Measurements from ENCODE around the gene NOA1.
A peak's percentile ranks its signal among the peaks of the same experiment; 100 is the strongest.

The NOA1 gene

DNA sequence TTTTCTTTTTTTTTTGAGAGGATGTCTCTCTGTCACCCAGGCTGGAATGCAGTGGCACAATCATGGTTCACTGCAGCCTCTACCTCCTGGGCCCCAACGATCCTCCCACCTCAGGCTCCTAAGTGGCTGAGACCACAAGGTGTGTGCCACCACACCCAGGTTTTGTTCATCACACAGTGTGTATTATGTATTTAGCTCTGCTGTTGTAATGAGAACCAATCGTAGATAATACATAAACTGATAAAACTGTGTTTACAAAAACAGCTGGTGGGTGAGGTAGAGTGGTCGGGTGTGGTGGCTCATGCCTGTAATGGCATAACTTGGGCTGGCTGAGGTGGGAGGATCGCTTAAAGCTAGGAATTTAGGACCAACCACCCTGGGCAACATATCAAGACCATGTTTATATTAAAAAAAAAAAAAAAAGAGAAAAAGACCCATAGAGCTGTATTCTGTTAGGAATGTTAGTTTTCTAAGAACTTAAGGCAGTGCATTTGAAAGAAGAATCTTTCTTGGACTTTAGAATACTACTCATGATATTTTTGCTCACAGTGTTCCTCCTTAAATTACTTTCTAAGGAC lies 36.2 kb upstream of the NOA1 start:
- Histone ChIP-seq H3K36me3 (ENCODE audit: control insufficient read depth in 1 of 2, insufficient read depth in 2 of 2, low read length in 2 of 2) (peaks cover 29 to 43% of the 10 kb centered on the region in 2 experiments), H3K79me2 (ENCODE audit: control insufficient read depth, insufficient read depth, low read length, poor library complexity) (no peaks in the 10 kb centered on the region), H3K4me2 (ENCODE audit: low read length) (no peak overlapping the region), H2BK12ac (ENCODE audit: low read length) (no peak overlapping the region), H3K4me3 (ENCODE audit: low read depth, low read length) (no peak overlapping the region), H2BK120ac (ENCODE audit: insufficient read depth, low read length, poor library complexity) (no peak overlapping the region), H4K91ac (ENCODE audit: low read depth, low read length) (no peak overlapping the region), H3K9me3 (ENCODE audit: insufficient read depth, low read depth, low read length) (no peaks in the 10 kb centered on the region), H3K14ac (ENCODE audit: low read length) (no peak overlapping the region), H3K27ac (ENCODE audit: low read depth, low read length) (no peak overlapping the region), H2AK5ac (ENCODE audit: low read length) (no peak overlapping the region), H4K12ac (ENCODE audit: low read depth, low read length) (no peak overlapping the region), H4K8ac (ENCODE audit: low read depth, low read length) (no peak overlapping the region), H2AFZ (ENCODE audit: insufficient read depth, low read length, poor library complexity) (no peak overlapping the region), H3K18ac (ENCODE audit: low read length) (no peak overlapping the region), H2BK5ac (ENCODE audit: low read depth, low read length, poor library complexity) (no peak overlapping the region), H3K4me1 (ENCODE audit: control insufficient read depth in 1 of 2, insufficient read depth in 2 of 2, low read length in 2 of 2) (no peaks in the 10 kb centered on the region), H3K27me3 (ENCODE audit: insufficient read depth, low read length) (no peaks in the 10 kb centered on the region), H3K4ac (ENCODE audit: low read depth, low read length) (no peak overlapping the region), H3K9ac (ENCODE audit: low read length) (no peak overlapping the region), H3K79me1 (ENCODE audit: low read length) (no peaks in the 10 kb centered on the region), H3K23ac (ENCODE audit: low read length) (no peak overlapping the region)
- no CpG with 5 or more reads among the region's 4 CpGs for WGBS (ENCODE audit: extremely low coverage, insufficient coverage, insufficient read length)
- DNase-seq: no peak

- no peak overlapping the region for H4K12ac ChIP-seq (ENCODE audit: low read depth, low read length)
- no peak overlapping the region for H3K9ac ChIP-seq (ENCODE audit: low read length)
- H3K23ac ChIP-seq (ENCODE audit: low read length): no peak overlapping the region
- H2AFZ ChIP-seq (ENCODE audit: insufficient read depth, low read length, poor library complexity): no peak overlapping the region
- H3K4me1 ChIP-seq (ENCODE audit: control insufficient read depth in 1 of 2, insufficient read depth in 2 of 2, low read length in 2 of 2): no peaks in the 10 kb centered on the region
- H3K14ac ChIP-seq (ENCODE audit: low read length): no peak overlapping the region
- no CpG with 5 or more reads among the region's 1 CpG for WGBS (ENCODE audit: extremely low coverage, insufficient coverage, insufficient read length)
- peaks cover 41 to 44% of the 10 kb centered on the region in 2 experiments for H3K36me3 ChIP-seq (ENCODE audit: control insufficient read depth in 1 of 2, insufficient read depth in 2 of 2, low read length in 2 of 2)
- H3K79me2 ChIP-seq (ENCODE audit: control insufficient read depth, insufficient read depth, low read length, poor library complexity): no peaks in the 10 kb centered on the region
- H2AK5ac ChIP-seq (ENCODE audit: low read length): no peak overlapping the region
- H4K91ac ChIP-seq (ENCODE audit: low read depth, low read length): no peak overlapping the region
- H3K27me3 ChIP-seq (ENCODE audit: insufficient read depth, low read length): no peaks in the 10 kb centered on the region
- no peak overlapping the region for H3K18ac ChIP-seq (ENCODE audit: low read length)
- H3K79me1 ChIP-seq (ENCODE audit: low read length): no peaks in the 10 kb centered on the region
- no peak overlapping the region for H3K27ac ChIP-seq (ENCODE audit: low read depth, low read length)
- DNase-seq: no peak
- H3K4me2 ChIP-seq (ENCODE audit: low read length): no peak overlapping the region
- no peaks in the 10 kb centered on the region for H3K9me3 ChIP-seq (ENCODE audit: insufficient read depth, low read depth, low read length)
- no peak overlapping the region for H4K8ac ChIP-seq (ENCODE audit: low read depth, low read length)
- H2BK120ac ChIP-seq (ENCODE audit: insufficient read depth, low read length, poor library complexity): no peak overlapping the region
- H3K4me3 ChIP-seq (ENCODE audit: low read depth, low read length): no peak overlapping the region
- H3K4ac ChIP-seq (ENCODE audit: low read depth, low read length): no peak overlapping the region
- no peak overlapping the region for H2BK5ac ChIP-seq (ENCODE audit: low read depth, low read length, poor library complexity)
- H2BK12ac ChIP-seq (ENCODE audit: low read length): no peak overlapping the region
Measured at GRCh38 chr4:56999751-57000150, 22.3 kb upstream of the NOA1 start.

GRCh38 chr4:56995525-56995924 lies 18.1 kb upstream of the NOA1 start:
- Histone ChIP-seq H3K4me3 (ENCODE audit: low read depth, low read length) (no peak overlapping the region), H3K23ac (ENCODE audit: low read length) (no peak overlapping the region), H3K9ac (ENCODE audit: low read length) (no peak overlapping the region), H2BK5ac (ENCODE audit: low read depth, low read length, poor library complexity) (no peak overlapping the region), H2AFZ (ENCODE audit: insufficient read depth, low read length, poor library complexity) (no peak overlapping the region), H3K4ac (ENCODE audit: low read depth, low read length) (no peak overlapping the region), H3K79me1 (ENCODE audit: low read length) (no peaks in the 10 kb centered on the region), H3K27ac (ENCODE audit: low read depth, low read length) (no peak overlapping the region), H4K8ac (ENCODE audit: low read depth, low read length) (no peak overlapping the region), H3K79me2 (ENCODE audit: control insufficient read depth, insufficient read depth, low read length, poor library complexity) (no peaks in the 10 kb centered on the region), H3K36me3 (ENCODE audit: control insufficient read depth in 1 of 2, insufficient read depth in 2 of 2, low read length in 2 of 2) (peaks cover 24 to 32% of the 10 kb centered on the region in 2 experiments), H4K91ac (ENCODE audit: low read depth, low read length) (no peak overlapping the region), H4K12ac (ENCODE audit: low read depth, low read length) (no peak overlapping the region), H2AK5ac (ENCODE audit: low read length) (no peak overlapping the region), H3K9me3 (ENCODE audit: insufficient read depth, low read depth, low read length) (no peaks in the 10 kb centered on the region), H2BK120ac (ENCODE audit: insufficient read depth, low read length, poor library complexity) (no peak overlapping the region), H3K14ac (ENCODE audit: low read length) (no peak overlapping the region), H3K4me1 (ENCODE audit: control insufficient read depth in 1 of 2, insufficient read depth in 2 of 2, low read length in 2 of 2) (no peaks in the 10 kb centered on the region), H3K27me3 (ENCODE audit: insufficient read depth, low read length) (no peaks in the 10 kb centered on the region), H3K18ac (ENCODE audit: low read length) (no peak overlapping the region), H2BK12ac (ENCODE audit: low read length) (no peak overlapping the region), H3K4me2 (ENCODE audit: low read length) (no peak overlapping the region)
- DNase-seq: no peak
- no CpG with 5 or more reads among the region's 7 CpGs for WGBS (ENCODE audit: extremely low coverage, insufficient coverage, insufficient read length)

- no peaks in the 10 kb centered on the region for H3K79me1 ChIP-seq (ENCODE audit: low read length)
- H3K4ac ChIP-seq (ENCODE audit: low read depth, low read length): no peak overlapping the region
- H3K36me3 ChIP-seq (ENCODE audit: control insufficient read depth in 1 of 2, insufficient read depth in 2 of 2, low read length in 2 of 2): peaks cover 11 to 32% of the 10 kb centered on the region in 2 experiments
- no peak overlapping the region for H2BK5ac ChIP-seq (ENCODE audit: low read depth, low read length, poor library complexity)
- DNase-seq: peak in 1 of 2 donors; percentile 12
- no peak overlapping the region for H2AFZ ChIP-seq (ENCODE audit: insufficient read depth, low read length, poor library complexity)
- H2AK5ac ChIP-seq (ENCODE audit: low read length): no peak overlapping the region
- no peak overlapping the region for H2BK120ac ChIP-seq (ENCODE audit: insufficient read depth, low read length, poor library complexity)
- no CpG with 5 or more reads among the region's 6 CpGs for WGBS (ENCODE audit: extremely low coverage, insufficient coverage, insufficient read length)
- no peaks in the 10 kb centered on the region for H3K4me1 ChIP-seq (ENCODE audit: control insufficient read depth in 1 of 2, insufficient read depth in 2 of 2, low read length in 2 of 2)
- H3K4me2 ChIP-seq (ENCODE audit: low read length): no peak overlapping the region
- H4K91ac ChIP-seq (ENCODE audit: low read depth, low read length): no peak overlapping the region
- H3K9me3 ChIP-seq (ENCODE audit: insufficient read depth, low read depth, low read length): peaks cover 1% of the 10 kb centered on the region
- no peak overlapping the region for H3K27ac ChIP-seq (ENCODE audit: low read depth, low read length)
- no peak overlapping the region for H3K23ac ChIP-seq (ENCODE audit: low read length)
- H4K8ac ChIP-seq (ENCODE audit: low read depth, low read length): no peak overlapping the region
- H3K14ac ChIP-seq (ENCODE audit: low read length): no peak overlapping the region
- no peak overlapping the region for H3K9ac ChIP-seq (ENCODE audit: low read length)
- no peaks in the 10 kb centered on the region for H3K27me3 ChIP-seq (ENCODE audit: insufficient read depth, low read length)
- H3K79me2 ChIP-seq (ENCODE audit: control insufficient read depth, insufficient read depth, low read length, poor library complexity): no peaks in the 10 kb centered on the region
- no peak overlapping the region for H4K12ac ChIP-seq (ENCODE audit: low read depth, low read length)
- no peak overlapping the region for H3K4me3 ChIP-seq (ENCODE audit: low read depth, low read length)
- H3K18ac ChIP-seq (ENCODE audit: low read length): no peak overlapping the region
- no peak overlapping the region for H2BK12ac ChIP-seq (ENCODE audit: low read length)
Measured at GRCh38 chr4:56990109-56990905, 12.9 kb upstream of the NOA1 start.
